ENCODE data around the gene CCNI2.

Gene CCNI2

GRCh38 chr5:132775476-132775961, 28.3 kb downstream of the CCNI2 start:
- peaks cover 15% of the 10 kb centered on the region; the same call in 1 of the 2 replicates for H3K4me1 ChIP-seq (ENCODE audit: insufficient read depth, low read length)
- no peaks in the 10 kb centered on the region for H3K9me3 ChIP-seq (ENCODE audit: insufficient read depth, low read depth, low read length)
- peaks cover 57% of the 10 kb centered on the region for H3K27me3 ChIP-seq (ENCODE audit: insufficient read depth, low read length)
- no peaks in the 10 kb centered on the region for H3K36me3 ChIP-seq (ENCODE audit: insufficient read depth, low read length)
- no peak overlapping the region for H3K27ac ChIP-seq (ENCODE audit: low read depth, low read length)
- WGBS: 87% methylated on average over 7 of the region's 7 CpGs
- no peak overlapping the region; the same call in 1 of the 2 replicates for H3K4me3 ChIP-seq (ENCODE audit: low read length)
- no peak overlapping the region for H3K9ac ChIP-seq (ENCODE audit: low read depth, low read length)

- Histone ChIP-seq H3K9ac (ENCODE audit: low read depth, low read length) (no peak overlapping the region), H3K27me3 (ENCODE audit: insufficient read depth, low read length) (peaks cover 64% of the 10 kb centered on the region), H3K36me3 (ENCODE audit: insufficient read depth, low read length) (no peaks in the 10 kb centered on the region), H3K4me1 (ENCODE audit: insufficient read depth, low read length) (peaks cover 10% of the 10 kb centered on the region; the same call in 1 of the 2 replicates), H3K27ac (ENCODE audit: low read depth, low read length) (no peak overlapping the region), H3K9me3 (ENCODE audit: insufficient read depth, low read depth, low read length) (no peaks in the 10 kb centered on the region), H3K4me3 (ENCODE audit: low read length) (peak overlapping the region; percentile 79)
- WGBS: 3% methylated on average over 39 of the region's 39 CpGs
These were observed 29.1 kb downstream of the CCNI2 start for GRCh38 chr5:132776131-132776937.

- no peak overlapping the region for H3K9ac ChIP-seq (ENCODE audit: low read depth, low read length)
- under 1% methylated on average over 40 of the region's 40 CpGs for WGBS
These were observed 29.6 kb downstream of the CCNI2 start for GRCh38 chr5:132776938-132777208.

GRCh38 chr5:132777209-132778069, 30.2 kb downstream of the CCNI2 start, which contains the start of gene SEPTIN8:
Gene SEPTIN8 (minus strand): TSS chr5:132777239. CDS start chr5:132777137, 102 bp downstream.
- Histone ChIP-seq H3K4me3 (ENCODE audit: low read length) (peak within 1 kb of the TSS; percentile 79), H3K27me3 (ENCODE audit: insufficient read depth, low read length) (peaks cover 67% of the 10 kb centered on the region), H3K9ac (ENCODE audit: low read depth, low read length) (peak within 1 kb of the TSS; percentile 50), H3K9me3 (ENCODE audit: insufficient read depth, low read depth, low read length) (no peaks in the 10 kb centered on the region), H3K27ac (ENCODE audit: low read depth, low read length) (no peak within 1 kb of the TSS), H3K4me1 (ENCODE audit: insufficient read depth, low read length) (no peaks in the 10 kb centered on the region; the same call in 1 of the 2 replicates), H3K36me3 (ENCODE audit: insufficient read depth, low read length) (no peaks in the 10 kb centered on the region)
- 6% methylated on average over 82 of the region's 82 CpGs for WGBS

More at GRCh38 chr5:132776938-132777208, 29.6 kb downstream of the CCNI2 start:
- Histone ChIP-seq H3K27me3 (ENCODE audit: insufficient read depth, low read length) (peaks cover 65% of the 10 kb centered on the region), H3K27ac (ENCODE audit: low read depth, low read length) (no peak overlapping the region), H3K4me1 (ENCODE audit: insufficient read depth, low read length) (peaks cover 5% of the 10 kb centered on the region; the same call in 1 of the 2 replicates), H3K9me3 (ENCODE audit: insufficient read depth, low read depth, low read length) (no peaks in the 10 kb centered on the region), H3K4me3 (ENCODE audit: low read length) (peak overlapping the region; percentile 79), H3K36me3 (ENCODE audit: insufficient read depth, low read length) (no peaks in the 10 kb centered on the region)

GRCh38 chr5:132778129-132778528, 30.9 kb downstream of the CCNI2 start:
- 78% methylated on average over 4 of the region's 4 CpGs for WGBS
- Histone ChIP-seq H3K36me3 (ENCODE audit: insufficient read depth, low read length) (no peaks in the 10 kb centered on the region), H3K9me3 (ENCODE audit: insufficient read depth, low read depth, low read length) (no peaks in the 10 kb centered on the region), H3K27me3 (ENCODE audit: insufficient read depth, low read length) (peaks cover 67% of the 10 kb centered on the region), H3K9ac (ENCODE audit: low read depth, low read length) (no peak overlapping the region), H3K27ac (ENCODE audit: low read depth, low read length) (no peak overlapping the region), H3K4me3 (ENCODE audit: low read length) (peak overlapping the region; percentile 79), H3K4me1 (ENCODE audit: insufficient read depth, low read length) (no peaks in the 10 kb centered on the region; the same call in 1 of the 2 replicates)

- no peaks in the 10 kb centered on the region for H3K9me3 ChIP-seq (ENCODE audit: insufficient read depth, low read depth, low read length)
- WGBS: 89% methylated on average over 5 of the region's 5 CpGs
- H3K4me3 ChIP-seq (ENCODE audit: low read length): no peak overlapping the region
- H3K4me1 ChIP-seq (ENCODE audit: insufficient read depth, low read length): no peaks in the 10 kb centered on the region; the same call in 1 of the 2 replicates
- no peaks in the 10 kb centered on the region for H3K36me3 ChIP-seq (ENCODE audit: insufficient read depth, low read length)
- no peak overlapping the region for H3K27ac ChIP-seq (ENCODE audit: low read depth, low read length)
- no peak overlapping the region for H3K9ac ChIP-seq (ENCODE audit: low read depth, low read length)
- peaks cover 67% of the 10 kb centered on the region for H3K27me3 ChIP-seq (ENCODE audit: insufficient read depth, low read length)
These were observed 31.6 kb downstream of the CCNI2 start for GRCh38 chr5:132778856-132779255.

GRCh38 chr5:132779961-132780360, 32.7 kb downstream of the CCNI2 start:
- Histone ChIP-seq H3K36me3 (ENCODE audit: insufficient read depth, low read length) (no peaks in the 10 kb centered on the region), H3K9ac (ENCODE audit: low read depth, low read length) (no peak overlapping the region), H3K27me3 (ENCODE audit: insufficient read depth, low read length) (peaks cover 59% of the 10 kb centered on the region), H3K4me1 (ENCODE audit: insufficient read depth, low read length) (no peaks in the 10 kb centered on the region; the same call in 1 of the 2 replicates), H3K27ac (ENCODE audit: low read depth, low read length) (no peak overlapping the region), H3K9me3 (ENCODE audit: insufficient read depth, low read depth, low read length) (no peaks in the 10 kb centered on the region), H3K4me3 (ENCODE audit: low read length) (no peak overlapping the region)
- whole genome bisulfite sequencing: 92% methylated on average over 2 of the region's 3 CpGs

- no peak overlapping the region for H3K4me3 ChIP-seq (ENCODE audit: low read length)
- no peaks in the 10 kb centered on the region; the same call in 1 of the 2 replicates for H3K4me1 ChIP-seq (ENCODE audit: insufficient read depth, low read length)
- peaks cover 53% of the 10 kb centered on the region for H3K27me3 ChIP-seq (ENCODE audit: insufficient read depth, low read length)
- no peaks in the 10 kb centered on the region for H3K36me3 ChIP-seq (ENCODE audit: insufficient read depth, low read length)
- no CpG with 5 or more reads among the region's 1 CpG for WGBS
- H3K27ac ChIP-seq (ENCODE audit: low read depth, low read length): no peak overlapping the region
- H3K9me3 ChIP-seq (ENCODE audit: insufficient read depth, low read depth, low read length): no peaks in the 10 kb centered on the region
- no peak overlapping the region for H3K9ac ChIP-seq (ENCODE audit: low read depth, low read length)
These were observed 33.4 kb downstream of the CCNI2 start for GRCh38 chr5:132780577-132780976.

- Histone ChIP-seq H3K9me3 (ENCODE audit: insufficient read depth, low read depth, low read length) (no peaks in the 10 kb centered on the region), H3K9ac (ENCODE audit: low read depth, low read length) (no peak overlapping the region), H3K4me1 (ENCODE audit: insufficient read depth, low read length) (no peaks in the 10 kb centered on the region), H3K4me3 (ENCODE audit: low read length) (no peak overlapping the region), H3K36me3 (ENCODE audit: insufficient read depth, low read length) (no peaks in the 10 kb centered on the region), H3K27me3 (ENCODE audit: insufficient read depth, low read length) (peaks cover 49% of the 10 kb centered on the region), H3K27ac (ENCODE audit: low read depth, low read length) (no peak overlapping the region)
- 97% methylated on average over 4 of the region's 4 CpGs for WGBS
These were observed 33.8 kb downstream of the CCNI2 start for GRCh38 chr5:132781029-132781428.

- no peak overlapping the region for H3K4me3 ChIP-seq (ENCODE audit: low read length)
- H3K9ac ChIP-seq (ENCODE audit: low read depth, low read length): no peak overlapping the region
- H3K9me3 ChIP-seq (ENCODE audit: insufficient read depth, low read depth, low read length): no peaks in the 10 kb centered on the region
- H3K27me3 ChIP-seq (ENCODE audit: insufficient read depth, low read length): peaks cover 40% of the 10 kb centered on the region
- no peak overlapping the region for H3K27ac ChIP-seq (ENCODE audit: low read depth, low read length)
- H3K4me1 ChIP-seq (ENCODE audit: insufficient read depth, low read length): no peaks in the 10 kb centered on the region
- WGBS: 82% methylated on average over 4 of the region's 4 CpGs
- no peaks in the 10 kb centered on the region for H3K36me3 ChIP-seq (ENCODE audit: insufficient read depth, low read length)
These were observed 34.9 kb downstream of the CCNI2 start for GRCh38 chr5:132782101-132782500.

GRCh38 chr5:132785365-132785764, 38.1 kb downstream of the CCNI2 start:
- Histone ChIP-seq H3K27ac (ENCODE audit: low read depth, low read length) (no peak overlapping the region), H3K36me3 (ENCODE audit: insufficient read depth, low read length) (no peaks in the 10 kb centered on the region), H3K27me3 (ENCODE audit: insufficient read depth, low read length) (peaks cover 11% of the 10 kb centered on the region), H3K9ac (ENCODE audit: low read depth, low read length) (no peak overlapping the region), H3K4me1 (ENCODE audit: insufficient read depth, low read length) (no peaks in the 10 kb centered on the region), H3K9me3 (ENCODE audit: insufficient read depth, low read depth, low read length) (no peaks in the 10 kb centered on the region), H3K4me3 (ENCODE audit: low read length) (no peak overlapping the region)
- WGBS: 74% methylated on average over 5 of the region's 5 CpGs
